ENCODE measurements around the gene RHOXF2B. TPM values are rescaled to one million over a fixed set of nuclear protein-coding genes. Genes with fewer than 3 reads are reported as not detected.

The RHOXF2B gene
- total RNA-seq, 1 experiment from 2014 or later = not detected

Other genes with a start within 250 kb of the RHOXF2B start
- 1.5 and 3.7 TPM in 2 replicates for gene UPF3B, start 224.7 kb downstream of the RHOXF2B start, total RNA-seq (2014; rRNA removed; shearing (Covaris generic))
- 27.4 and 27.5 TPM in 2 replicates for gene RNF113A, start 206.0 kb downstream of the RHOXF2B start, total RNA-seq (2014; rRNA removed; shearing (Covaris generic))
- gene NDUFA1, start 205.9 kb downstream of the RHOXF2B start, total RNA-seq (2014; rRNA removed; shearing (Covaris generic)) = 163 and 188 TPM in 2 replicates
- gene AKAP14, start 181.8 kb downstream of the RHOXF2B start, total RNA-seq (2014; rRNA removed; shearing (Covaris generic)) = not detected in 2 replicates
- gene NKAP, start 133.9 kb downstream of the RHOXF2B start, total RNA-seq (2014; rRNA removed; shearing (Covaris generic)) = 3.1 and 3.5 TPM in 2 replicates
- not detected in 2 replicates for gene RHOXF1, start 38.2 kb upstream of the RHOXF2B start, total RNA-seq (2014; rRNA removed; shearing (Covaris generic))
- not detected in 2 replicates for gene RHOXF2, start 80.9 kb upstream of the RHOXF2B start, total RNA-seq (2014; rRNA removed; shearing (Covaris generic))
- 15.0 and 23.8 TPM in 2 replicates for gene ZBTB33, start 173.1 kb upstream of the RHOXF2B start, total RNA-seq (2014; rRNA removed; shearing (Covaris generic))
- gene TMEM255A, start 233.8 kb upstream of the RHOXF2B start, total RNA-seq (2014; rRNA removed; shearing (Covaris generic)) = 4.0 and 4.2 TPM in 2 replicates